ENCODE results near the gene SPRING1. TPM values are rescaled to one million over a fixed set of nuclear protein-coding genes. Genes with fewer than 3 reads are reported as not detected.

Gene SPRING1, protein sequence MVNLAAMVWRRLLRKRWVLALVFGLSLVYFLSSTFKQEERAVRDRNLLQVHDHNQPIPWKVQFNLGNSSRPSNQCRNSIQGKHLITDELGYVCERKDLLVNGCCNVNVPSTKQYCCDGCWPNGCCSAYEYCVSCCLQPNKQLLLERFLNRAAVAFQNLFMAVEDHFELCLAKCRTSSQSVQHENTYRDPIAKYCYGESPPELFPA
- total RNA-seq (94.5 and 95.2 TPM in 2 replicates), polyA plus RNA-seq (36.0 and 42.2 TPM in 2 replicates)

DNA sequence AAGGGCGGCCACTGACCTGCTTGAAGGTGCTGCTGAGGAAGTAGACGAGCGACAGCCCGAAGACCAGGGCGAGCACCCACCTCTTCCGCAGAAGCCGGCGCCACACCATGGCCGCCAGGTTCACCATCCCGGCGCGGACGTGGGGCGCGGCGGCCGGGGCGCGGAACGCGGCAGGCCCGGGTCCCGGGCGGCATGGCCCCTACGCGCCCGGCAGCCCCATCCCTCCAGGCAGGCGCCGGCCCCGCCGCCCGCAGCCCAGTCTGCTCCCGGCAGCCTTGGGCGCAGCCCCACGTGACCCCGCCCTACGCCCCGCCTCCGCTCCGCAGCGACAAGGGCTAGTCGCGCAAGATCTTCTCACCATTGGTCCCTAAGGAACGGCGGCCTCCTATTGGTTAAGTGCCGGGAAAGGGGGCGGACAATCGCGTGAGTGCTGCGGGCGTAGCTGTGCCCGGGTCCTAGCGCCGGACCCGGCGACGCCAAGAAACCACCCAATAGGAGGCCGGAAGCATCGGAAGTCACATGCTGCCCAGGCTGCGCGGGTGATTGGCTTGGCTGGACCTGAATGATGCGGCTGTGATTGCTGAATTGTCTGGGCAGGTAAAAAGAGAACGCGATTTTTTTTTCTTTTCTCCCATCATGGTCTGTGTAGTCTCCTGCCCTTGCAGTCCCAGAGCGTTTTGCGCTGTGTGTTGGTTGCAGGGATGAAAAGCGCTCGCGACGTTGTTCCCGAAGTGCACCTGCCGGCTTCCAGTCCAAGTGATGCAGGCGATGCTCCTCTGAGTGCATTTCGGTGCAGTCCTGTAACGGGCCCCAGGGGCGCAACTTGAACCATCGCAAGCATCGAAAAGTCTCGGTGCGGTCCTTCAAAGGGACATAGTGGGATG lies at the start of gene SPRING1, which contains the start of gene RNFT2:
Gene SPRING1 (minus strand): TSS at position 296 of the 884 bp plus-strand sequence. CDS start 169 bp downstream, at position 127.
Gene RNFT2 (plus strand): TSS at position 542 of the 884 bp plus-strand sequence. CDS start 2,183 bp downstream, outside the sequence.
- peak within 1 kb of the TSS; percentile 82 for H3K27ac ChIP-seq
- peaks cover 38% of the 10 kb centered on the region for H3K79me2 ChIP-seq
- H3K9me3 ChIP-seq (ENCODE audit: low read depth) = no peaks in the 10 kb centered on the region
- H3K36me3 ChIP-seq (replicated peaks; ENCODE audit: insufficient read depth, low read depth) = peaks cover 3% of the 10 kb centered on the region
- TF ChIP-seq EZH2phosphoT487 (IDR thresholded peaks at IDR 0.05; ENCODE audit: low read depth, severe bottlenecking, unreplicated experiment) = no peak
- TF ChIP-seq EZH2 (IDR thresholded peaks at IDR 0.05; ENCODE audit: borderline replicate concordance) = no peak
- TF ChIP-seq, protein P1, sequence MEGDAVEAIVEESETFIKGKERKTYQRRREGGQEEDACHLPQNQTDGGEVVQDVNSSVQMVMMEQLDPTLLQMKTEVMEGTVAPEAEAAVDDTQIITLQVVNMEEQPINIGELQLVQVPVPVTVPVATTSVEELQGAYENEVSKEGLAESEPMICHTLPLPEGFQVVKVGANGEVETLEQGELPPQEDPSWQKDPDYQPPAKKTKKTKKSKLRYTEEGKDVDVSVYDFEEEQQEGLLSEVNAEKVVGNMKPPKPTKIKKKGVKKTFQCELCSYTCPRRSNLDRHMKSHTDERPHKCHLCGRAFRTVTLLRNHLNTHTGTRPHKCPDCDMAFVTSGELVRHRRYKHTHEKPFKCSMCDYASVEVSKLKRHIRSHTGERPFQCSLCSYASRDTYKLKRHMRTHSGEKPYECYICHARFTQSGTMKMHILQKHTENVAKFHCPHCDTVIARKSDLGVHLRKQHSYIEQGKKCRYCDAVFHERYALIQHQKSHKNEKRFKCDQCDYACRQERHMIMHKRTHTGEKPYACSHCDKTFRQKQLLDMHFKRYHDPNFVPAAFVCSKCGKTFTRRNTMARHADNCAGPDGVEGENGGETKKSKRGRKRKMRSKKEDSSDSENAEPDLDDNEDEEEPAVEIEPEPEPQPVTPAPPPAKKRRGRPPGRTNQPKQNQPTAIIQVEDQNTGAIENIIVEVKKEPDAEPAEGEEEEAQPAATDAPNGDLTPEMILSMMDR (IDR thresholded peaks at IDR 0.05; ENCODE audit: poor library complexity) = no peak
- no peaks in the 10 kb centered on the region for H4K20me1 ChIP-seq (ENCODE audit: insufficient read depth, poor library complexity, severe bottlenecking)
- no peaks in the 10 kb centered on the region for H3K4me1 ChIP-seq (ENCODE audit: insufficient read depth)
- peak within 1 kb of the TSS; percentile 84 for H3K4me3 ChIP-seq
- under 1% methylated on average over 65 of the region's 80 CpGs for WGBS (ENCODE audit: low lambda C conversion rate, missing lambda C conversion rate)
- peak within 1 kb of the TSS; percentile 78 for H2AFZ ChIP-seq
- no peaks in the 10 kb centered on the region for H3K9me2 ChIP-seq (replicated peaks; ENCODE audit: insufficient read depth)
- H3K27me3 ChIP-seq = no peaks in the 10 kb centered on the region
- peak; percentile 99 for DNase-seq (ENCODE audit: low spot score)
- H3K4me2 ChIP-seq = peak within 1 kb of the TSS; percentile 79

DNA sequence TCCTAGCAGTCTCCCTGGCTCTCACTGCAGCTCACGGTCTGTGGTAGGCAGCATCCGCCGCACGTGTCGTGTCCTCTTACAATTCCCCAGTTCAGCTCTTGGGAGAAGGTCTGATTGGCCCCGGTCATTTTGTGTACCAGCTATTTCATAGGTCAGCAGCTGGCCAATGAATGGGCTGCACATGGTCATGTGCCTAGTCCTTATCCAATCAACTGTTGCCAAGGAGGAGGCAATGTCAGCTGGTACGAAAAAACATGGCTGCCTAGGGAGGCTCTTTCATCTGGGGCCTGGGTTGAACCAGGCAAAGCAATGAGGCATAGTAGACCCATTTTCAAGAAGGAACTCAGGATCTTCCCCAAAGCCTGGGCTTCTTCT lies 46.4 kb upstream of the SPRING1 start:
- no peak for DNase-seq (ENCODE audit: low spot score)
- Histone ChIP-seq H3K27me3 (no peaks in the 10 kb centered on the region), H3K36me3 (replicated peaks; ENCODE audit: insufficient read depth, low read depth) (no peaks in the 10 kb centered on the region), H3K79me2 (no peaks in the 10 kb centered on the region), H3K4me2 (no peak overlapping the region), H3K9me3 (ENCODE audit: low read depth) (no peaks in the 10 kb centered on the region), H4K20me1 (ENCODE audit: insufficient read depth, poor library complexity, severe bottlenecking) (no peaks in the 10 kb centered on the region), H3K4me3 (no peak overlapping the region), H3K9me2 (replicated peaks; ENCODE audit: insufficient read depth) (no peaks in the 10 kb centered on the region), H3K27ac (no peak overlapping the region), H2AFZ (no peak overlapping the region), H3K4me1 (ENCODE audit: insufficient read depth) (no peaks in the 10 kb centered on the region)
- 97% methylated on average over 7 of the region's 7 CpGs for WGBS (ENCODE audit: low lambda C conversion rate, missing lambda C conversion rate)
- TF ChIP-seq, protein P1 (IDR thresholded peaks at IDR 0.05; ENCODE audit: poor library complexity) = no peak
- TF ChIP-seq EZH2 (IDR thresholded peaks at IDR 0.05; ENCODE audit: borderline replicate concordance) = no peak

DNA sequence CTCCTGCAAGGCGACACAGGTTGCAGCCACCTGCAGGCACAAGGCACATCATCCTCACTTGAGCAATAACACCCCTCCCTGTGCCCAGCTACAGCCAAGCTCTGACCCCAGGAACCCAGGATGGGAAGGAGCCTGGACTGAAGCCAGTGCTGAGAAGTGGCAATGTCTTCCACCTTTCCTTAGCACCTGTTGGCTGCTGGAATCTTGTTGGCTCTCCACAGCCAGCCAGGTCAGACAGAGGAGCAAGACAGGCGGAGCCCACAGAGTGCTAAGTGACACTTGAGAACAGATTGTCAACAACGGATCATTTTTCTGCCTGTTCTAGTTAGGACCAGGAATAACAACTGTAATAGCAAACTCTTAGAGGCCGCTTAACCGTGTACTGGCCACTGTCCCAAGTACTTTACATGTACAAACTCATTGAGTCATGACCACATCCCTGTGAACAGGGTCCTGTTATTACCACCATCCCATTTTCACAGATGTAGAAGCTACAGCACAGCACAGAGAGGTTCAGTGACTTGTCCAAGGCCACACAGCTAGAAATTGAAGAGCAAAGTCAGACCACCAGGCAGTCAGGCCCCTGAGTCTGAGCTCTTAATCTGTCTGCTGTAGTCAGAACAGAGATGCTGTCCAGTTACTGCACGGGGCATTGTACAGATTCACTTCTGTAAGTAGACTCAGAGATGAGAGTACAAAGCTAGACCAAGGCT lies 45.8 kb upstream of the SPRING1 start:
- Histone ChIP-seq H4K20me1 (ENCODE audit: insufficient read depth, poor library complexity, severe bottlenecking) (no peaks in the 10 kb centered on the region), H3K4me3 (no peak overlapping the region), H3K4me2 (no peak overlapping the region), H3K4me1 (ENCODE audit: insufficient read depth) (no peaks in the 10 kb centered on the region), H3K27me3 (no peaks in the 10 kb centered on the region), H2AFZ (no peak overlapping the region), H3K36me3 (replicated peaks; ENCODE audit: insufficient read depth, low read depth) (no peaks in the 10 kb centered on the region), H3K79me2 (no peaks in the 10 kb centered on the region), H3K27ac (no peak overlapping the region), H3K9me2 (replicated peaks; ENCODE audit: insufficient read depth) (no peaks in the 10 kb centered on the region), H3K9me3 (ENCODE audit: low read depth) (no peaks in the 10 kb centered on the region)
- DNase-seq (ENCODE audit: low spot score) = no peak
- TF ChIP-seq EZH2 (IDR thresholded peaks at IDR 0.05; ENCODE audit: borderline replicate concordance) (no peak), EZH2phosphoT487 (IDR thresholded peaks at IDR 0.05; ENCODE audit: low read depth, severe bottlenecking, unreplicated experiment) (no peak)
- TF ChIP-seq, protein P1 (IDR thresholded peaks at IDR 0.05; ENCODE audit: poor library complexity) = no peak
- 85% methylated on average over 6 of the region's 6 CpGs for WGBS (ENCODE audit: low lambda C conversion rate, missing lambda C conversion rate)

All from hepatocyte (in vitro differentiated cells).